Central memory CD8-positive, alpha-beta T cell (primary cell): ENCODE results near the gene SLC47A2.

Source experiments
- ATAC-seq: fragments of 150-1000 bp; cut with Tn5 transposase; replicated peaks from 2 replicates; pipeline ENCODE4 v1.10.0; 2022; ENCODE audit warnings: mild to moderate bottlenecking, moderate FRiP score, moderate number of reproducible peaks; ENCODE audit not compliant: poor library complexity, severe bottlenecking; ENCODE audit errors: extremely low read depth
- DNase-seq, 2 donors: peaks; one replicate each; pipeline ENCODE4 v3.0.0; 2021; ENCODE audit warnings: low spot score in 2 of 2
- H3K27ac Mint-ChIP-seq: one replicate; pipeline ENCODE4 v1.8.0; 2022; ENCODE audit warnings: low read depth, mild to moderate bottlenecking, moderate library complexity, mixed read lengths
- H3K27me3 Mint-ChIP-seq: one replicate; pipeline ENCODE4 v1.8.0; 2022; ENCODE audit warnings: mixed read lengths
- H3K36me3 Mint-ChIP-seq: one replicate; pipeline ENCODE4 v1.8.0; 2022; ENCODE audit warnings: mild to moderate bottlenecking, moderate library complexity, mixed read lengths; ENCODE audit not compliant: insufficient read depth
- H3K4me1 Mint-ChIP-seq: one replicate; pipeline ENCODE4 v1.8.0; 2022; ENCODE audit warnings: mixed read lengths
- H3K4me3 Mint-ChIP-seq: one replicate; pipeline ENCODE4 v1.8.0; 2022; ENCODE audit warnings: mild to moderate bottlenecking, moderate library complexity, mixed read lengths
- H3K9me3 Mint-ChIP-seq: one replicate; pipeline ENCODE4 v1.8.0; 2022; ENCODE audit warnings: mixed read lengths

SLC47A2 gene

GRCh38 chr17:19646788-19647696 is 69.3 kb downstream of the SLC47A2 start:
- ATAC-seq (no peak), DNase-seq (no peak)
- Mint-ChIP-seq H3K4me3 (peak overlapping the region; percentile 97), H3K27me3 (peaks cover 9% of the 10 kb centered on the region), H3K36me3 (peaks cover 11% of the 10 kb centered on the region), H3K4me1 (peaks cover 35% of the 10 kb centered on the region), H3K27ac (peak overlapping the region; percentile 97), H3K9me3 (no peaks in the 10 kb centered on the region)

GRCh38 chr17:19645734-19646201 is 70.6 kb downstream of the SLC47A2 start:
- no peak overlapping the region for H3K27ac Mint-ChIP-seq
- DNase-seq (peak in 1 of 2 donors; percentile 32), ATAC-seq (no peak)

GRCh38 chr17:19644493-19645210 is 71.7 kb downstream of the SLC47A2 start:
- peaks cover 11% of the 10 kb centered on the region for H3K27me3 Mint-ChIP-seq
- no peak overlapping the region for H3K4me3 Mint-ChIP-seq
- H3K27ac Mint-ChIP-seq = no peak overlapping the region
- DNase-seq (no peak), ATAC-seq (no peak)
- H3K4me1 Mint-ChIP-seq = peaks cover 25% of the 10 kb centered on the region
- no peaks in the 10 kb centered on the region for H3K9me3 Mint-ChIP-seq
- peaks cover 8% of the 10 kb centered on the region for H3K36me3 Mint-ChIP-seq

More at GRCh38 chr17:19645734-19646201, 70.6 kb downstream of the SLC47A2 start:
- H3K36me3 Mint-ChIP-seq = peaks cover 11% of the 10 kb centered on the region
- no peak overlapping the region for H3K4me3 Mint-ChIP-seq
- peaks cover 11% of the 10 kb centered on the region for H3K27me3 Mint-ChIP-seq
- H3K4me1 Mint-ChIP-seq = peaks cover 32% of the 10 kb centered on the region
- no peaks in the 10 kb centered on the region for H3K9me3 Mint-ChIP-seq

- DNase-seq = no peak
- Mint-ChIP-seq H3K27me3 (peaks cover 23% of the 10 kb centered on the region), H3K36me3 (no peaks in the 10 kb centered on the region), H3K4me3 (no peak overlapping the region), H3K27ac (no peak overlapping the region), H3K4me1 (peaks cover 11% of the 10 kb centered on the region), H3K9me3 (no peaks in the 10 kb centered on the region)
- no peak for ATAC-seq
Observed at GRCh38 chr17:19642373-19642893, 74.0 kb downstream of the SLC47A2 start.

GRCh38 chr17:19641687-19642372 is 74.6 kb downstream of the SLC47A2 start:
- Mint-ChIP-seq H3K36me3 (no peaks in the 10 kb centered on the region), H3K9me3 (no peaks in the 10 kb centered on the region), H3K4me1 (peaks cover 5% of the 10 kb centered on the region), H3K4me3 (no peak overlapping the region), H3K27ac (no peak overlapping the region), H3K27me3 (peaks cover 29% of the 10 kb centered on the region)
- ATAC-seq (no peak), DNase-seq (no peak)

GRCh38 chr17:19631905-19632304 is 84.5 kb downstream of the SLC47A2 start:
- peaks cover 34% of the 10 kb centered on the region for H3K27me3 Mint-ChIP-seq
- H3K4me1 Mint-ChIP-seq = no peaks in the 10 kb centered on the region
- DNase-seq = no peak

GRCh38 chr17:19630661-19631060 is 85.7 kb downstream of the SLC47A2 start:
- Mint-ChIP-seq H3K9me3 (no peaks in the 10 kb centered on the region), H3K4me3 (no peak overlapping the region), H3K27ac (no peak overlapping the region), H3K4me1 (no peaks in the 10 kb centered on the region), H3K27me3 (peaks cover 22% of the 10 kb centered on the region), H3K36me3 (peaks cover 2% of the 10 kb centered on the region)
- DNase-seq (no peak), ATAC-seq (no peak)

More at GRCh38 chr17:19631905-19632304, 84.5 kb downstream of the SLC47A2 start:
- H3K36me3 Mint-ChIP-seq = peaks cover 2% of the 10 kb centered on the region
- no peak for ATAC-seq
- H3K9me3 Mint-ChIP-seq = no peaks in the 10 kb centered on the region
- H3K4me3 Mint-ChIP-seq = no peak overlapping the region
- no peak overlapping the region for H3K27ac Mint-ChIP-seq

GRCh38 chr17:19630035-19630434 is 86.3 kb downstream of the SLC47A2 start:
- DNase-seq = no peak

GRCh38 chr17:19629449-19629848 is 86.9 kb downstream of the SLC47A2 start:
- Mint-ChIP-seq H3K4me1 (no peaks in the 10 kb centered on the region), H3K4me3 (no peak overlapping the region), H3K27ac (no peak overlapping the region), H3K27me3 (peaks cover 18% of the 10 kb centered on the region), H3K9me3 (no peaks in the 10 kb centered on the region), H3K36me3 (peaks cover 2% of the 10 kb centered on the region)
- ATAC-seq (no peak), DNase-seq (no peak)

More at GRCh38 chr17:19630035-19630434, 86.3 kb downstream of the SLC47A2 start:
- Mint-ChIP-seq H3K4me3 (no peak overlapping the region), H3K27ac (no peak overlapping the region), H3K4me1 (no peaks in the 10 kb centered on the region), H3K9me3 (no peaks in the 10 kb centered on the region), H3K27me3 (peaks cover 18% of the 10 kb centered on the region), H3K36me3 (peaks cover 2% of the 10 kb centered on the region)
- no peak for ATAC-seq
